HG03442 (cell line): ENCODE data around the gene ANO4.

Experiments
- ATAC-seq: cut with Tn5 transposase; IDR thresholded peaks from one replicate; pipeline ENCODE4 v1.9.1; 2021; ENCODE audit warnings: mild to moderate bottlenecking, moderate library complexity; ENCODE audit not compliant: unreplicated experiment

The ANO4 gene

GRCh38 chr12:100936661-100937060 is 142.1 kb downstream of the ANO4 start:
- no peak for ATAC-seq

GRCh38 chr12:100940503-100940902 is 145.9 kb downstream of the ANO4 start:
- ATAC-seq = no peak

- ATAC-seq = no peak
These were observed 148.6 kb downstream of the ANO4 start for GRCh38 chr12:100942984-100943749.

- ATAC-seq = no peak
These were observed 157.2 kb downstream of the ANO4 start for GRCh38 chr12:100951756-100952155.

- no peak for ATAC-seq
These were observed 158.6 kb downstream of the ANO4 start for GRCh38 chr12:100953217-100953616.

- no peak for ATAC-seq
These were observed 159.1 kb downstream of the ANO4 start for GRCh38 chr12:100953677-100954076.

GRCh38 chr12:100954118-100954517 is 159.5 kb downstream of the ANO4 start:
- no peak for ATAC-seq

GRCh38 chr12:100955139-100955538 is 160.6 kb downstream of the ANO4 start:
- no peak for ATAC-seq

GRCh38 chr12:100956311-100956852 is 161.8 kb downstream of the ANO4 start:
- ATAC-seq = no peak

- no peak for ATAC-seq
These were observed 164.9 kb downstream of the ANO4 start for GRCh38 chr12:100959481-100959880.

GRCh38 chr12:100962086-100962712 is 167.6 kb downstream of the ANO4 start:
- no peak for ATAC-seq

GRCh38 chr12:100963381-100963780 is 168.8 kb downstream of the ANO4 start:
- no peak for ATAC-seq

GRCh38 chr12:100964028-100964427 is 169.5 kb downstream of the ANO4 start:
- no peak for ATAC-seq

- ATAC-seq = no peak
These were observed 172.6 kb downstream of the ANO4 start for GRCh38 chr12:100967189-100967588.

- ATAC-seq = no peak
These were observed 176.3 kb downstream of the ANO4 start for GRCh38 chr12:100970894-100971293.

GRCh38 chr12:100972121-100972520 is 177.5 kb downstream of the ANO4 start:
- ATAC-seq = no peak

- no peak for ATAC-seq
These were observed 179.8 kb downstream of the ANO4 start for GRCh38 chr12:100974341-100974740.

GRCh38 chr12:100974747-100975146 is 180.2 kb downstream of the ANO4 start:
- no peak for ATAC-seq

- no peak for ATAC-seq
These were observed 182.2 kb downstream of the ANO4 start for GRCh38 chr12:100976735-100977134.

- no peak for ATAC-seq
These were observed 186.3 kb downstream of the ANO4 start for GRCh38 chr12:100980856-100981255.

GRCh38 chr12:100982511-100983183 is 188.1 kb downstream of the ANO4 start:
- no peak for ATAC-seq

- no peak for ATAC-seq
These were observed 190.2 kb downstream of the ANO4 start for GRCh38 chr12:100984796-100985195.
